Choroid plexus epithelial cell (primary cell): ENCODE results near the gene PITPNM1.
"Not testable (repeated sequence)": the region's sequence is repeated elsewhere in the genome, so short reads cannot be mapped to it uniquely, and the experiment has no call there.

ENCODE experiments used
- DNase-seq: peaks from one replicate; pipeline ENCODE4 v3.0.0-alpha.2; 2010; ENCODE audit warnings: low read depth
- H3K4me3 ChIP-seq: 2 replicates; pipeline ENCODE4 v1.5.1; 2011; ENCODE audit warnings: low read depth, mild to moderate bottlenecking, control low read depth, low read length, moderate library complexity
- TF ChIP-seq, protein P1 (sequence below): conservative IDR thresholded peaks from 2 replicates; pipeline ENCODE4 v1.5.1; 2011; ENCODE audit warnings: low read depth, mild to moderate bottlenecking, control low read depth, inconsistent platforms, low read length, moderate library complexity

Gene PITPNM1

GRCh38 chr11:67492069-67492727 is 13.0 kb downstream of the PITPNM1 start:
- DNase-seq = no peak
- H3K4me3 ChIP-seq = no peak overlapping the region
- TF ChIP-seq, protein P1, sequence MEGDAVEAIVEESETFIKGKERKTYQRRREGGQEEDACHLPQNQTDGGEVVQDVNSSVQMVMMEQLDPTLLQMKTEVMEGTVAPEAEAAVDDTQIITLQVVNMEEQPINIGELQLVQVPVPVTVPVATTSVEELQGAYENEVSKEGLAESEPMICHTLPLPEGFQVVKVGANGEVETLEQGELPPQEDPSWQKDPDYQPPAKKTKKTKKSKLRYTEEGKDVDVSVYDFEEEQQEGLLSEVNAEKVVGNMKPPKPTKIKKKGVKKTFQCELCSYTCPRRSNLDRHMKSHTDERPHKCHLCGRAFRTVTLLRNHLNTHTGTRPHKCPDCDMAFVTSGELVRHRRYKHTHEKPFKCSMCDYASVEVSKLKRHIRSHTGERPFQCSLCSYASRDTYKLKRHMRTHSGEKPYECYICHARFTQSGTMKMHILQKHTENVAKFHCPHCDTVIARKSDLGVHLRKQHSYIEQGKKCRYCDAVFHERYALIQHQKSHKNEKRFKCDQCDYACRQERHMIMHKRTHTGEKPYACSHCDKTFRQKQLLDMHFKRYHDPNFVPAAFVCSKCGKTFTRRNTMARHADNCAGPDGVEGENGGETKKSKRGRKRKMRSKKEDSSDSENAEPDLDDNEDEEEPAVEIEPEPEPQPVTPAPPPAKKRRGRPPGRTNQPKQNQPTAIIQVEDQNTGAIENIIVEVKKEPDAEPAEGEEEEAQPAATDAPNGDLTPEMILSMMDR = no peak

DNA sequence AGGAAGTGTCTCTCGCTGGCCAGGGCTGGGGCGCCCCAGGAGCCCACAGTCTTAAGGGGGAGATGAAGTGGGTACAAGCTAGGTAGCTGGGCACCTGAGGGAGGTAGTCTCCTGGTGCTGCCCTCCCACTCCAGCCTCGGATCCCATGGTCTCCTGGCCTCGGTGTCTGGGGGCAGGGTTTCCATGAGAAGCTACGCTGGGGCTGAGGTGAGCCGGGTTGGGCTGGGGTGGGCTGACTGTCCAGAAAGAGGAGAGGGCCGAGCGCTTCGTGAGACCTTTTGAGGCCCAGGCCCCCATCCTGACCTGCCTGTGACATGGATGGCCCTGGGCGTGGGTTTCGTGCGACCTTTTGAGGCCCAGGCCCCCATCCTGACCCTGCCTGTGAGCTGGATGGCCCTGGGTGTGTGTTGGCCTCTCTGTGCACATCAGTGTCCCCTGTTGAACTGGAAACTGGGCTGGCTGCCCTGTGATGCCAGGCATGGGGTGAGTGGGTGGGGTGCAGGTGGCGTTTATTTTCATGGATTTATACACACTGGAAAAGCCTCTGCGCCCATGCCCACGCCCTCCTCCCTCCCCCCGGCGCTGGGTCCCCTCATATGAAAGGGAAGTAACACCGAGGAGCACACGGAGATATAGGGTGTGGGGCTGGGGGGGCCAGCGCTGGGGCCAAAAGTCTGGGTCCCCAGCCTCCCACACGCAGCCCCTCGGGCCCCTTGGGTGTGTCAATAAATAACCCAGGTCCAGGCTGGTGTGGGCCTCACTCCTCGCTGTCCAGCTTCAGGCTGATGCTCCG is 13.7 kb downstream of the PITPNM1 start:
- TF ChIP-seq, protein P1 = no peak
- no peak overlapping the region for H3K4me3 ChIP-seq
- no peak for DNase-seq

DNA sequence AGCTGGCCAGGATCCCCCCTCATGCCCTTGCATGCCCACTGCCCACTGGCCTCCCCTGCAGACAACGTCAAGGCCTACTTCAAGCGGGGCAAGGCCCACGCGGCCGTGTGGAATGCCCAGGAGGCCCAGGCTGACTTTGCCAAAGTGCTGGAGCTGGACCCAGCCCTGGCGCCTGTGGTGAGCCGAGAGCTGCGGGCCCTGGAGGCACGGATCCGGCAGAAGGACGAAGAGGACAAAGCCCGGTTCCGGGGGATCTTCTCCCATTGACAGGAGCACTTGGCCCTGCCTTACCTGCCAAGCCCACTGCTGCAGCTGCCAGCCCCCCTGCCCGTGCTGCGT is 14.5 kb downstream of the PITPNM1 start:
- H3K4me3 ChIP-seq = no peak overlapping the region
- TF ChIP-seq, protein P1 = no peak
- no peak for DNase-seq

DNA sequence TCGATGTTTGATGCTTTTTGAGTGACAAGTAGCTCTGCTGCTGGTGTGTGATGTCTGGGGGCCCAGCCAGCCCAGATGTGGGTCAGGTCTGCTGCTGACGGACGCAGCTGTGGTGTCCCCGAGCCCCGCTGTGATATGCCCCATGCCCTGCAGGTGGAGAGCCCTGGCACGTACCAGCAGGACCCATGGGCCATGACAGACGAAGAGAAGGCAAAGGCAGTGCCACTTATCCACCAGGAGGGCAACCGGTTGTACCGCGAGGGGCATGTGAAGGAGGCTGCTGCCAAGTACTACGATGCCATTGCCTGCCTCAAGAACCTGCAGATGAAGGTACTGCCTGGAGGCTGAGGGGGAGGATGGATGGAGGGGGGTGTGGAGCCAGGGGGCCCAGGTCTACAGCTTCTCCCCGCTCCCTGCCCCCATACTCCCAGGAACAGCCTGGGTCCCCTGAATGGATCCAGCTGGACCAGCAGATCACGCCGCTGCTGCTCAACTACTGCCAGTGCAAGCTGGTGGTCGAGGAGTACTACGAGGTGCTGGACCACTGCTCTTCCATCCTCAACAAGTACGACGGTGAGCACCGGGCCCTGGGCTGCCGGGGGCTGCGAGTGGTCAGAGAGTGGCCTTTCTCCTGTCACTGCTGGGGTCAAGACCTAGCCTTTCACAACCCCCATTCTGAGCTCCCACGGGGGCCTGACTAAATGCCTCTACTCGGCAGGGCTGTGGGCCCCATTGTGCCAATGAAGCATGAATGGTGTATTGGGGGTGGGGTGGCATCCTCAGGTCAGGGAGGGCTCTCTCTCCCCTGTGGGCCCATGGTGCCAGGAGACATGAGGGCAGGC is 15.1 kb downstream of the PITPNM1 start:
- TF ChIP-seq, protein P1 = no peak
- H3K4me3 ChIP-seq = no peak overlapping the region
- no peak for DNase-seq

DNA sequence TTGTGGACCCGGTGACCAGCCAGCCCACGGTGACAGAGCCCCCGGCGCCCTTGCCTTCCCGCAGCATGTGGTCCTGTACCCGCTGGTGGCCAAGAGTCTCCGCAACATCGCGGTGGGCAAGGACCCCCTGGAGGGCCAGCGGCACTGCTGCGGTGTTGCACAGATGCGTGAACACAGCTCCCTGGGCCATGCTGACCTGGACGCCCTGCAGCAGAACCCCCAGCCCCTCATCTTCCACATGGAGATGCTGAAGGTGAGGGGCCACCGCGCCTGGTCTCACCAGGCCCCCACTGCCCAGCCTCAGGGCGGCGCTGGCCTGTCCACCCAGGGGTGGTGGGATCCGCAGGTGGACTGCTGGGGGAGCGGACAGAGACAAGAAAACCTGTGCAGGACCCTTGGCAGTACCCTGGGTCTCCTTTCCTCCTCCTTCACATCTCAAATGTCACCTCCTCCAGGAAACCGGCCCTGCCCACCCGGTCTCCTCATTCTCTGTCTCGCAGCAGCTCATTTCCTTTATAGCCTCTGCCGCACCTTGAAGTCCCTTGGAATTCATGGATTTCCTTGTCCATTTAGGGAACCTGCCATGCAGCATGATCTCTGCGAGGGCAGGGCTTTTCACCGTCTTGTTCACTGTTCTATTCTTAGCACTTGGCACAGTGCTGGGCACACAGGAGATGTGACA is 15.8 kb downstream of the PITPNM1 start:
- no peak overlapping the region for H3K4me3 ChIP-seq
- TF ChIP-seq, protein P1 = no peak
- DNase-seq = no peak

DNA sequence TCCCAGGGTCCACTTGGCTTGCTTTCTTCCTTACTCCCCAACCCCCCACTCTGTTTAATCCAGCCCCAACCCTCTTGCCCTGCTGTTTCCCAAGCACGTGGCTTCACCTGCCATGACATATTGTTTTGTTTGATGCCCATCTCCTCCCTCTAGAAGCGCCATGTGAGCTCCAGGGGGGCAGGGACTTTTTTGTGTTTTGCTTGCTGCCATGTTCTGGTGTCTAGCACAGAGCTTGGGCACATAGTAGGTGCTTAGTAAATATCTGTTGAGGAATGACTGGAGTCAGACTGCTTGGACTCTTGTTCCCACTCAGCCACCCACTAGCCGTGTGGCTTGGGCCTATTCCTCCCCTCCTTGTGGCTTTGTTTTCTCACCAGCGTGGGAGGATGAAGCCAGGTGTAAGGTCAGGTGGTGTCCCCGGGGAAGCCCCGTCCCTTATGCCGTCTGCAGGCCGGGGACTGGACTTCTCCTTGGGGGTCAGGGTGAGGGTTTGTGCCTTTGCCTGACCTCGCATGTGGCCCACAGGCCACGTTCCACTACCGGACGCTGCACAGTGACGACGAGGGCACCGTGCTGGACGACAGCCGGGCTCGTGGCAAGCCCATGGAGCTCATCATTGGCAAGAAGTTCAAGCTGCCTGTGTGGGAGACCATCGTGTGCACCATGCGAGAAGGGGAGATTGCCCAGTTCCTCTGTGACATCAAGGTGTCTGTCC is 18.5 kb downstream of the PITPNM1 start:
- DNase-seq = no peak
- H3K4me3 ChIP-seq = no peak overlapping the region
- TF ChIP-seq, protein P1 = no peak

DNA sequence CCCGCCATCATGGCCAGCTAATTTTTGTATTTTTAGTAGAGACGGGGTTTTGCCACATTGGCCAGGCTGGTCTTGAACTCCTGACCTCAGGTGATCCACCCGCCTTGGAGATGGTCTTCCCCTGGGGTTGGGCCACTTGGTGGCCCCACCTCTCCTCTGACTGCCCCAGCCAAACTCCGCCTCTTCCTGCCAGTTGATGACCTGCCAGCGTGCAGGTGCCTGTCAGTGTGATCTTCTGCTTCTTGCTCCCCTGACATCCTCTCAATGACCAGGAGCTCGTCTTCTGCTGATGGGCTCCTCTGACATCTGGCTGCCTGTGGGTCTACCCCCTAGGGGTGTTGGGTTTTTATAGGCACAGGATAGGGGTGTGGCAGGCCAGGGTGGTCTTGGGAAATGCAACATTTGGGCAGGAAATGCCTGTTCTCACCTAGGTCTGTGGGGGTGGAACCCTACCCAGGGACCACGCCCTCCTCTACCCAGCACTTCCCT is 19.2 kb downstream of the PITPNM1 start:
- H3K4me3 ChIP-seq, DNase-seq: not testable (repeated sequence)
